Measurements from ENCODE around the gene GRHL3.
A peak's percentile ranks its signal among the peaks of the same experiment; 100 is the strongest.
"Not testable (repeated sequence)": the region's sequence is repeated elsewhere in the genome, so short reads cannot be mapped to it uniquely, and the experiment has no call there.

Gene GRHL3

DNA sequence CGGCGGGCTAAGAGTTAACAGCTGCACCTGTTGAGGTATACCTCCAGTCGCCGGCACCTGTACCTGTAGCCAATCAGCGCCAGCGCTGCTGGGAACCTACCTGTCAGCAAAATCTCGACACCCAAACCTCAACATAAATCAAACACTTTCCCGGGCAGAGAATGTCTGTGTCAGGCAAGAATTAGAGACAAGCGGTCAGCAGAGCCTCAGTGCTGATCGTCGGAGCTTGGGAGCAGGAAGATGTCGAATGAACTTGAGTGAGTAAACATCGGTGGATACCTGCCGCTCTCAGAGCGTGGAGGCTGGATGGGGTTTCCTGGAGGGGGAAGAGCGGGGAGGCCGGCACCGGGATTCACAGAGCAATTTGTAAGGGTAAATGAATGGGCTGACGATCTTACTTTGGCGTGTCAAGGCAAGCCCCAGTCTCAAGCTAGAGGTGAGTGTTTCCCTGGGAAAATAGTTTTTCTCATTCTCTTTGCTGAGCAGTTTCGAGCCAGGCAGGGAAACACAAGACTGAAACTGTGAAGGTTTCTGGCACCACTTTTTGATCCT, at the start of gene GRHL3:
Gene GRHL3, plus strand, starts transcription at position 46 of the 552 bp plus-strand sequence. Its CDS starts 195 bp downstream, at position 241.
- POLR2A ChIA-PET = no interaction called here
- CTCF ChIA-PET = no interaction called here
- no peak for DNase-seq (ENCODE audit: extremely low spot score)
- TF ChIP-seq ELF4 (IDR thresholded peaks at IDR 0.05) (no peak), PKNOX1 (IDR thresholded peaks at IDR 0.05) (peak; percentile 63)

GRCh38 chr1:24274203-24275103, 44.7 kb upstream of the GRHL3 start:
- CTCF ChIA-PET; DNase-seq (ENCODE audit: extremely low spot score): not testable (repeated sequence)
- POLR2A ChIA-PET = interaction anchor here (1.3 kb wide), 1 partner anchor 47 kb away, joined by 4 read pairs; no protein-coding TSS in a partner anchor

GRCh38 chr1:24275104-24275410, 44.1 kb upstream of the GRHL3 start:
- DNase-seq (ENCODE audit: extremely low spot score) = no peak
- ChIA-PET POLR2A (interaction anchor here (1.3 kb wide), 1 partner anchor 47 kb away, joined by 4 read pairs; no protein-coding TSS in a partner anchor), CTCF (no interaction called here)
- no peak for TF ChIP-seq SUZ12 (IDR thresholded peaks at IDR 0.05)
- no peak for TF ChIP-seq ELF4 (IDR thresholded peaks at IDR 0.05)
- no peak for TF ChIP-seq BHLHE40 (IDR thresholded peaks at IDR 0.05; ENCODE audit: borderline replicate concordance)
- TF ChIP-seq FOXA1 (IDR thresholded peaks at IDR 0.05) = no peak
- no peak for TF ChIP-seq TARDBP (IDR thresholded peaks at IDR 0.05)
- no peak for TF ChIP-seq ZNF384 (IDR thresholded peaks at IDR 0.05)
- TF ChIP-seq PKNOX1 (IDR thresholded peaks at IDR 0.05) = no peak
- no peak for TF ChIP-seq LEF1 (IDR thresholded peaks at IDR 0.05; ENCODE audit: borderline replicate concordance)
- no peak for TF ChIP-seq FOXM1 (IDR thresholded peaks at IDR 0.05; ENCODE audit: borderline replicate concordance)
- no peak for TF ChIP-seq HDGF (IDR thresholded peaks at IDR 0.05; ENCODE audit: borderline replicate concordance)
- no peak for TF ChIP-seq L3MBTL2 (conservative IDR thresholded peaks at IDR 0.05)
- no peak for TF ChIP-seq CTBP1 (IDR thresholded peaks at IDR 0.05; ENCODE audit: borderline replicate concordance)
- TF ChIP-seq FOXK2 (IDR thresholded peaks at IDR 0.05) = no peak
- no peak for TF ChIP-seq NFRKB (IDR thresholded peaks at IDR 0.05)
- no peak for TF ChIP-seq SP1 (IDR thresholded peaks at IDR 0.05)
- no peak for TF ChIP-seq ARNT (IDR thresholded peaks at IDR 0.05)

DNA sequence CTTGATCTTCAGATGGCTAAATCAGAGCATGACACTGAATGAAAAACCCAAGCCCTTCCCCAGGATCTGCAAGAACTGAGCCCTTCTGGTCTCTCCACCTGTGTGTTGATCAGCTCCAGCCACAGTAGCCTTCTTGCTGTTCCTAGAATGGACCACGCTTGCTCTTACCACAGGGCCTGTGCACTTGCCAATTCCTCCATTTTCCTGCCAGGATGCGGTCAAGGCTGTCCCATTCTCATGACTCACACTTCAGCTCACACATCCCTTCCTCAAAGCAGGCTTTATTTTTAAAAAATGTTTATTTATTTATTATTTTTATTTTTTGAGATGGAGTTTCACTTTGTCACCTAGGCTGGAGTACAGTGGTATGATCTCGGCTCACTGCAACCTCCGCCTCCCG, 43.6 kb upstream of the GRHL3 start:
- DNase-seq (ENCODE audit: extremely low spot score) = no peak
- POLR2A ChIA-PET = interaction anchor here (1.3 kb wide), 1 partner anchor 46 kb away, joined by 4 read pairs; no protein-coding TSS in a partner anchor
- CTCF ChIA-PET = no interaction called here

DNA sequence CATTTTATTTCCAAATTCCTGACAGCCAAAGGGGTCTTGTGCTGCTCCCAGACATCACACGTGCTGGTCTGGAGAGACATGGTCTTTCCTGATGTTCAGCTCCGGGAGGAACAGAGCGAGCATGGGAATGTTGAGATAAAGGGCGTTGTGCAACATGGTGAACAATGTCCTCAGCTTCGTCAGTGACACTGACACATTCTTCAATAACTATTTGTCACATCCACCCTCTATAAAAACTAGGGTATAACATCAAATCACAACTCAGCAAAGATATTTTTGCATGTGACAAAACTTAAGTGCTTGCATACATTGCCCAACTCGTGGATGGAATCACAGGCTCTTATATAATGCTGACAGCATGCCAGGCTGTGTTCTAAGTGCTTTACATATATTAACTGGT, 42.4 kb upstream of the GRHL3 start:
- DNase-seq (ENCODE audit: extremely low spot score) = no peak
- TF ChIP-seq FOXK2 (IDR thresholded peaks at IDR 0.05) (no peak), FOXA1 (IDR thresholded peaks at IDR 0.05) (no peak), FOXM1 (IDR thresholded peaks at IDR 0.05; ENCODE audit: borderline replicate concordance) (no peak), BHLHE40 (IDR thresholded peaks at IDR 0.05; ENCODE audit: borderline replicate concordance) (no peak), CTBP1 (IDR thresholded peaks at IDR 0.05; ENCODE audit: borderline replicate concordance) (no peak), ELF4 (IDR thresholded peaks at IDR 0.05) (no peak), SP1 (IDR thresholded peaks at IDR 0.05) (no peak), L3MBTL2 (conservative IDR thresholded peaks at IDR 0.05) (no peak), PKNOX1 (IDR thresholded peaks at IDR 0.05) (no peak), NFRKB (IDR thresholded peaks at IDR 0.05) (no peak), SUZ12 (IDR thresholded peaks at IDR 0.05) (no peak), ARNT (IDR thresholded peaks at IDR 0.05) (no peak), TARDBP (IDR thresholded peaks at IDR 0.05) (no peak), LEF1 (IDR thresholded peaks at IDR 0.05; ENCODE audit: borderline replicate concordance) (no peak), HDGF (IDR thresholded peaks at IDR 0.05; ENCODE audit: borderline replicate concordance) (no peak), ZNF384 (IDR thresholded peaks at IDR 0.05) (no peak)
- ChIA-PET CTCF (no interaction called here), POLR2A (no interaction called here)

More for the DNA sequence above, 43.6 kb upstream of the GRHL3 start:
- TF ChIP-seq ELF4 (IDR thresholded peaks at IDR 0.05) = no peak
- no peak for TF ChIP-seq ZNF384 (IDR thresholded peaks at IDR 0.05)
- no peak for TF ChIP-seq FOXK2 (IDR thresholded peaks at IDR 0.05)
- TF ChIP-seq CTBP1 (IDR thresholded peaks at IDR 0.05; ENCODE audit: borderline replicate concordance) = no peak
- TF ChIP-seq SP1 (IDR thresholded peaks at IDR 0.05) = no peak
- no peak for TF ChIP-seq FOXM1 (IDR thresholded peaks at IDR 0.05; ENCODE audit: borderline replicate concordance)
- no peak for TF ChIP-seq L3MBTL2 (conservative IDR thresholded peaks at IDR 0.05)

DNA sequence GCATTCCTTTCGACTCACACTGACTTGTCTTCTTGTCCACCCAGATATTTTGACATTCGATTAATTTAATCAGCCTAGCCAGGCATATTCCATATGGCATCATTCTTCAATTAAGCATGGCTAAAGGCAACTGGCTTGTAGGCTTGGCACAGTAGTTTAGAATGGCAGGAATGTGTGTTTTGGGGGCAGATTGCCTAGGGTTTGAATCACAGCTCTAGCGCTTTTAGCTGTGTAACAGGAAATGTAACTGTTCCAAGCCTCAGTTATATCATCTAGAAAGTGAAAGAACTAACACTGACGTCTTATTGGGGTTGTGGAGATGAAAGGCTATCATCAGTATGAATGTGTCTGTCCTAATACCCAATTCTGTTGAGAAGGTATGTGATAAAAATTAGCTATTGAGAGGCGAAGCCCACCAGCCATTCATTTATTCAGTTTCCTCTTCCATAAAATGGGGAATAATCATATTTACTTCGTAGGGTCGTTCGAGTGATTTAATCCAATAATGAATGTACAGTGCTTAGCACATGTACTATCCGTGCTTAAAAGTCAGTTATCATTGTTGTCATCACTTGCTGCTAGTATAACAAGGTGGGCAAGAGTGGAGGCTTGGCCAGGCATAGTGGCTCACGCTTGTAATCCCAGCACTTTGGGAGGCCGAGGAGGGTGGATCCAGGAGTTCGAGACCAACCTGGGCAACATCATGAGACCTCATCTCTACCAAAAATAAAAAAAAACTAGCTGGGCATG, 41.6 kb upstream of the GRHL3 start:
- no peak for TF ChIP-seq ELF4 (IDR thresholded peaks at IDR 0.05)
- no peak for TF ChIP-seq TARDBP (IDR thresholded peaks at IDR 0.05)
- TF ChIP-seq ZNF384 (IDR thresholded peaks at IDR 0.05) = no peak
- TF ChIP-seq HDGF (IDR thresholded peaks at IDR 0.05; ENCODE audit: borderline replicate concordance) = no peak
- TF ChIP-seq SP1 (IDR thresholded peaks at IDR 0.05) = no peak
- no peak for TF ChIP-seq FOXK2 (IDR thresholded peaks at IDR 0.05)
- no peak for DNase-seq (ENCODE audit: extremely low spot score)
- ChIA-PET POLR2A (no interaction called here), CTCF (interaction anchor here (0.7 kb wide), 1 partner anchor 19 kb away, joined by 8 read pairs; no protein-coding TSS in a partner anchor)
